Measurements from ENCODE around the gene DOCK2.
"Not testable (repeated sequence)": the region's sequence is repeated elsewhere in the genome, so short reads cannot be mapped to it uniquely, and the experiment has no call there.

DOCK2 gene

DNA sequence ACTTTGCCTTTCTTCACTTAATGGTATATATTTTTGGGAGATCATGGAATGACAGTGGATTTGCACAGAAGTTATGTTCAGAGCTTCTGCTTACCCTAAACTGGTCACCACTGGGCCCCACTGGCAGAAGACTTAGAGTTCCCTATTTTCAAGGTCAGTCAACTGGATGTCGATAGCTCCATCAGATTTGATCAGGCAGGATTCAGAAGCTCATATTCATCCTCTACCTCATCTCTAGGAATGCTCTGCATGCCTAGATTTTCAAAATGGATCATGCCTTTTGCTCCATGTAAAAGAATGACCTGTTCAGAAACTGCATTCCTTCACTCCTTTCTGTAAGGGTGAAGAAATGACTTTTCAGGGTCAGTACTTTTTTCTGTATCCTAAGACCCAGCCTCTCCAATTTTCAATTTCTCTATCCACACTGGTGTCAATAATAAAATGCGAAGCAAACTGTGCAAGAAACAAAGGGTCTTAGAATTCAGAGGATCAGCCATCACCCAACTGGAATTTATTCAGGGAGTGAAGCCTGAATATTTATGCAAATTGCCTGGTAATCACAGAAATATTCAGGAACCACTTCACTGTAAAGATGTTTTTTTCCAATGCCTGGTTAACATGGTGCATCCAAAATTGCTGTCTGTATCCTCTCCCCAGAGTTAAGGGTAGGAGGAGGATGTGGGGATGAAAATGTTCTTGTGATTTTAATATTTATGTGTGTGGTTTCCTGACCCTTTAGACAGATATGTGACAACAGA, 125.4 kb downstream of the DOCK2 start:
- no peak for DNase-seq

DNA sequence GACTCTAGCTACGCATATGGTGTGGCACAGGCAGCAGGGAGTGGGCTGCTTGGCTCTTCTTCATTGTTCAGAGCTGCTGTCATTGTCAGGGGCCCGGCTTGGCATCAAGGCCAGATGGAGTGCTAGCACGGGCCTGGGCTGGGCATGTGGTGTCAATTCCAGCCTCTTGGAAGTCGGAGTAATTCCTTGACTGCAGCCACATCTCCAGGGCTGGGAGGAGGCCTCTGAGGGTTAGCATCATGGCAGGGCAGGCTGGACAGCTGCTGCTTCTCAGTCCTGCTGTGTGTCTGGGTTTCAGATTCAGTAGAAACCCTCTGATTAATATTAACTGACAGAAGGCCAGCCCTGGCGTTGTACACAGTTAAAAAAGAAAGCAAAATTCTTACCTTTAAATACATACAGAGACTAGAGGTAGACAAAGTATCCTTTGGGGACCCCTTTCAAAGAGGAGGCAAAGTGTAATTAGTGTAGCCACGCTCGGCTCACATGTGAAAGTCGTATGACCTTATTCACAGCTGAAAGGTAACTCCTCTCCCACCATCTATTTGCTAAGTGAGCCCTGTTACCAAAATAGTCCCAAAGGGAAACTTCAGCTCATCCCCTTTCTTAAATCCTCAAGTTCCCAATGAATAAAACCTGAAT, 126.4 kb downstream of the DOCK2 start:
- no peak for DNase-seq

DNA sequence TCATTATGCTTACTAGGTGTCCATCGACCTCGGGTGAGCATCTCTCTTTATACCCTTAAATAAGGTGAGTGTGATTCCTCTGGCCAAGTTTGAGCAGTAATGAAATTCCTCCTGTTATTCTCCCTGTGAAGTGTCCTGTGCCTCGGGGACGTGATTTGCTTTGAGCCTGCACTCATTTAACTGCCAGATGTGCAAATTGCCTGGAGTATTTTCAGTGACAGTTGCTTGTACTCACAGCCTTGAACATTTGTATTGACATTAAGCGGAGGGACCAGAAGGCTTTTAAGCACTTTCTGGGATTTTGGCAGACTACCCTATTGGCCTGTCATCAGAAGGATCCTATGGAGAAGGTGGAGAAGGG, 126.9 kb downstream of the DOCK2 start:
- no peak for DNase-seq

DNA sequence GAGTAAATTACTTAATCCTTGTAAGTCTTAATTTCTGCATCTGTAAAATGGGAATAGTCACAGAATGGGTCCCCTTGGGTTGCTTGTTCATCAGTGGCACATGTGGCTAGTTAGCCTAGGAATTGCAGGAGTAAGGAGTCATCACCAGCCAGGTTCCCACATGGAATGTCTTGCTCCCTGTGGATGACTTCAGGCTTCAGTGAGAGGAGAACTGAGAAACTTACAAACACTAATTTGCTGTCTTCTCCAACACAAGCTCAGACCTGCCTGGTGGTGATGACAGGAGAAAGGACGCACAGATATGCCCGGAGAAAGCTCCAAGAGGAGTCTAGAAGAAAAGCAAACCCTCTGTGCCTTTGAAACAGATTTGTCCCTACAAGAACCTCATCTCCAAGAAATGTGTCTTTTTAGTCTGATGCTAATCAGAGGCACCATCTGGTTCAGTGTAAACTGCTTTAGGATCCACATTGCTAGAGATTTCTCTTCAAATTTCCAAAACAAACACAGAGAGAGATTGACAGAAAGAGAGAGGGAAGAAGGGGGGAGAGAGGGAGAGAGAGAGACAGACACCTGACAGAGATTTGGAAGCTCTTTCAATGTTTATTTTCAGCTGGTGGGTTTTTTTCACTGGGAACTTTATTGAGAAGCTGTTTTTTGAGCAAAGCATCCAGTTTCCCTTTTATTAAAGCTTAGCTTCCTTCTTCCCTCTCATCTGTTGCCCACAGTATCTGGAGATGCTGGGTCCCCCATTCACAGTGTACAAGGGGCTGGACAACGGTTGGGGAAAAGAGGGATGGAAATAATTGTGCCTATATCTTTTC, 128.3 kb downstream of the DOCK2 start:
- no peak for DNase-seq

- DNase-seq: not testable (repeated sequence)
These were observed 129.9 kb downstream of the DOCK2 start for GRCh38 chr5:169766943-169767342.

DNA sequence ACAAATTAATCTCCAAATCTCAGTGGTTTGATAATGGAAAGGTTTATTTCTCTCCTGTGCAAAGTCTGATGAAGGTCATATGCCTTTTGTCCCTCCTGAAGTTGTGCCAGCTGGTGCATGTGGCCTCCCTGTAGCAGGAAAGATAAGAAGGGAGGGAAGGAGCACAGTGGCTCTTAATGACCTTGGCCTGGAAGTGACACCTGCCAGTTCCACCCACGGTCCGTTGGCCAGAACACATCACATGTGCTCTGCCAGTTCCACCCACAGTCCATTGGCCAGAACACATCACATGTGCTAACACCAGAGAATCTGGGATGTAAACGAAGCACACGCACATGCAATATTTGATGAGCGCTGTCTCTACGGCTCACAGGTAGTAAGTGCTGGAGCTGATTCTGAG, 130.9 kb downstream of the DOCK2 start:
- peak; percentile 63 for DNase-seq

DNA sequence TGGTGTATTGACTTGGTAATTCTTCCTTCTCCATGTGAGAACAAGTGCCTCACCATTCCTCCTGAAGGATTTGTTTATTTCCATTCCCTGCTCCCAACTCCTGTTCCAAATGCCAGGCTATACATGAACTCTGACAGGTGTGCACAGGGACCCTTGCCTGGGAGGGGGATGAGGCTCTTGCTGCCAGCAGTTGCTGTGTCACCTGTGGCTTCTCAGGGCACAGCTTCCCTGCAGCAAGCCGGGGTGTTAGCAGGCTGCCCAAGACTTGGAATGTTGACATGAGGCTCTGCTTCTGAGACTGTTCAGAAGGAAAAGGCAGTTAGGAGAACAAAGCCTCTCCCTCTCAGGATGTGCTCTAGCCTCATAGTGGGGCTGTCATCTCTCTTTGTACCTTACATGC, 131.3 kb downstream of the DOCK2 start:
- DNase-seq: no peak

DNA sequence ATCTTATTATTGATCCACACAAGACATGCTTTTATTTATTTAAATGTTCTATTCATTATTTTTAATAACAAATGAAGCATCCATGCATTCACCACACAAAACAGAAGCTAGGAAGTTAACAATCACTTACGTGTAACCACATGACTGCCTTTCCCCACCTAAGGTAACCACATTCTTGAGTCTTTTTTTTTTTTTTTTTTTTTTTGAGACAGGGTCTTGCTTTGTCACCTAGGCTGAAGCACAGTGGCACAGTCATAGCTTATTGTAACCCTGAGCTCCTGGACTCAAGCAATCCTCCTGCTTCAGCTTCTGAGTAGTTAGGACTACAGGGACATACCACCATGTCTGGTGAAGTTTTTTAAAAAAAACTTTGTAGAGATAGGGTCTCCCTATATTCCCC, 133.0 kb downstream of the DOCK2 start:
- no peak for DNase-seq

DNA sequence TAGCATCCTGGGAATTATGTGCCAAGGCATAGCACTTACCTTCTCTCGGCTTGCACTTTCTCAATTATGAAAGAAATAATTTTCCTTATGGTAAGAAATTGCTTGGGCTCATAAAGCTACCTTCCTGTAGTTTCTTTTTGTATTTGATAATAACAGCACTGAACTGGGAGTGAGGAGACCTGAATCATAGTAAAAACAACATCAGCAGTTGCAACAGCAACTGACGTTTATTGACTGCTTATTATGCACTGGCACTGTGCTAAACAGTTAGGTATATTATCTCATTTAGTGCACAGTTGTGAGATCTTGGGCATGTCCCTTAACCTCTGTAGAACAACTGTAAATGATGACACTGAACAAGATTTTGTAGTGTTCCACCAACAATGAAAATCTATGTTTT, 135.2 kb downstream of the DOCK2 start:
- DNase-seq: no peak

DNA sequence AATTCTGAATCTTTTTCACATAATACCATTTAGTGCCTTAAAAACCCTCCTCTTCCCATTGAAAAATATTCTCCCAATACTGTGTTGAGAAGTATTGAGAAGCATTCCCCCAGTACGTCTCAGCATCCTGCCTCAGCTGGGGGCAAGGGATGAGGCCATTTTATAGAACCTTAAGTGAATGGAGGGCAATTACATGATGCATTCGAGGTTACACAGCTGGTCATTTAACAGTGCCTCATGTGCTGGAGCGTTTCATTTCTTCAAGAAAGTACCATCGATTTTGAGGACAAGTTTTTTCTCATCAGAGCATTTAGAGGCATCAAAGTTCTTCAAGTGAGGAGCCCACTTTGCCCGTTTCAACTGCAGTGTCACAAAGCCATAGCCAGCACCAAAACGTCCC, 135.6 kb downstream of the DOCK2 start:
- no peak for DNase-seq

GRCh38 chr5:169777159-169777558, 140.1 kb downstream of the DOCK2 start:
- DNase-seq: no peak

DNA sequence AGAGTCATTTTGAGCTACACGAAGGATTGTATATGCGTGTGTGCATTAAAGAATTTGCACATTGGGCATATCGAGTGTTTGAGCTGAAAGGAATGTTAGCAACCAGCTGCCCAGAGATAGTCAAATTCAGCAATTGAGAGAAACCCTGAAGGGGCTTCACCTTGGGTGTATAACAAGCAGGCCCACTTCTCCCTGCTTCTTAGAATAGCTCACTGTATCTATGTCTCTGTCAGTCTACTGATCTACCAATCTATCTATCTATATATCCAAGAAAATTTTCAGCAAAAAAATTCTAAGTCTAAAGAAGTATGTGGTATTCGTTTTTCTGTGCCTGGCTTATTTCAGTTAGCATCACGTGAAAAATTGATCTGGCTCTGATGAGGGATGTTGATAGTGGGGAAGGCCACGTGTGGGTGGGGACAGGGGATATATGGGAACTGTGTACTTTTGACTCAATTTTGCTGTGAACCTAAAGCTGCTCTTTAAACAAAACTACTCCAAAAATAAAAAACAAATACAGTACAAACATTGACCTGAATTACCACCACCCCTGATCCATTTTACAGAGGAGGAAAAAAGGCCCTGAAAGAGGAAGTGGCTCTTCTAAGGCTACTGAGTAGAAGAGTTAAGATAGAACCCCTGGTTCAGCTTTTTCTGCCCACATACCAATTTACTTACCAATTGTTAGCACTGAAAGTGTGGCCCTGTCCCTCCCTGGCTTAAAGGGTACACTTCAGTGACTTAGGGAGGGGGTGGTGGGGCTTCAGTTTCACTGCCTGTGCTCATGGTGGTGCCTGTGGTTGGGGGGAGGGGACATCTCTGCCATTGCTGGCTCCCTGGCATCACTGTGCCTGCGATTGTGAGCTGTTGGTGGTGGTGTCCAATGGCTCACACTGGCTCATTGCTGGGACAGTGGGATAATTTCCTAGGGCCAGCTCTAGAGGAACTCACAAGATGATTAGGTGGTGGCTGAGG, 141.8 kb downstream of the DOCK2 start:
- peak; percentile 68 for DNase-seq

- DNase-seq: no peak
These were observed 144.6 kb downstream of the DOCK2 start for GRCh38 chr5:169781420-169782345.

DNA sequence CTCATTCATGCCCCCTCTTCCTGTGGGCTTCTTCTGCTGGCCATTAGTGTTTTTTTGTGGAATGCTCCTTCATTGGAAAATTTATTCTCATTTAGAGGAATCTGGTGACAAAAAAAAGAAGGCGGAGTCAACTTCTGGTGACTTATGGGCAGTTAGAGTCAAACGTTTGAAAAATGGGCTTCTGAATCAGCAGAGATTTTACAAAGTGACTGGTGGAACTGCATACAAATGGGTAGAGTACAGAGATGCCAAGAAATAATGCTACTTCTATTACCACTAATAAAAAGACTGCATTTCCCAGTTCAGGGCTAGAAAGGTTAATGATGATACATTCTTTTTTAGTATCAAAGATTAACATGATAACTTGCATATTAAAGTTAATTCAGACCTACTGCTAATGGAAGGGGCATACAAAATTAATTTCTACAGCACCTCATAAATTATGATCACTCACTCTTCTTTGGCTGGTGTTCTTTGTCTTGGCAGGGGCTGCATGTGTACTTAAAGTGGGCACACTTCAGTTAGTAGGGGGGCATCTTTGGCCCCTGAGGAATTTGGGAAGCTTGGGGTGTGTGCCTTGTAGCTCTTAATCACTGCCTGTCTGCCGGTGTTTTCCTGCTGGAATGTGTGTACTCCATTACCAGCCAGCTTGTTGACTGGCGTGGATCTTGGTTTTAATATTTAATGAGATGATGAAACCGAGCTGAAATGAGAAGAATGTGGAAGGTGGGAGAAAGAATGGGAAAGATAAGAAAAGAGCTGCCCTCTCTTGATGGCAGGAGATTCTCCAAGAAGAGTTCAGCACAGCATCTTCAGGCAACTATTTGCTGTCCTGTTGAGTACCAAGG, 148.9 kb downstream of the DOCK2 start:
- peak; percentile 3 for DNase-seq

DNA sequence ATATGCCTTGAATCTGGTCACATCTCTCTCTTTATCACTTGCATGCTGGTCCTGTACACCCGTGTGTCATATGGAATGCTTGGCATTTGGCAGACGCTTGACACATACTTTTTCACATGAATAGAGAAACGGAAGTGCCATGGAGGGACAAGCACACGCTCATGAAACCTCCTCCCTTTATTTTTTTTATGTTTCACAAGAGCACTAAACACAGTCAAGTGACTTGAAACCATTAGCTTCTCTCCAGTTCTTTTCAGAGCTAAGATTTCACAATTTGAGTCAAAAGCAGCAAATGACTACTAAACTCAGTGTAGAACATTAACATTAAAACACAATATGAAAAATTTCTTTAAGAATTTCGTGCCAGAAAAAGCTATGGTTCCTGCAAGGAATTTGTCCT, 151.1 kb downstream of the DOCK2 start:
- no peak for DNase-seq

- peak; percentile 22 for DNase-seq
These were observed 152.4 kb downstream of the DOCK2 start for GRCh38 chr5:169789417-169789940.

GRCh38 chr5:169791251-169791650, 154.2 kb downstream of the DOCK2 start:
- DNase-seq: no peak

DNA sequence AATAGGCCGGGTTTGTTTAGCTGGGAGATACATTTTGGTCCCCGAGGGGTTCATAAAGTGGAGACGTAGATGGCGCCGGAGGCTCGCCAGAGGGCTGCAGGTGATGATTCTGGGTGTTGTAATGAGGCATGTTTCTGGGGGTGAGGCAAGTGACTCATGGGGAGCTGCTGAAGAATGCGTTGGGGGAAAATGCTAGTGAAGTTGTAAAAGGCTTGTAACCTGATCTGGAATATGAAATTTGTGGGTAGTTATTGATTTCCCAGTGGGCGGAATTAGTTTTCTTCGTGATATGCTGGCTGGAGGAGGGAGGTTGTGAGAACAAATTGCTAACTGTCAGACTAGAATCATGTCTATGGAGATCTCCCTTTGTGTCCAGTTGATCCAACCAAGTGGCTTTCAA, 158.3 kb downstream of the DOCK2 start:
- DNase-seq: no peak

- no peak for DNase-seq
These were observed 159.7 kb downstream of the DOCK2 start for GRCh38 chr5:169796731-169797130.

DNA sequence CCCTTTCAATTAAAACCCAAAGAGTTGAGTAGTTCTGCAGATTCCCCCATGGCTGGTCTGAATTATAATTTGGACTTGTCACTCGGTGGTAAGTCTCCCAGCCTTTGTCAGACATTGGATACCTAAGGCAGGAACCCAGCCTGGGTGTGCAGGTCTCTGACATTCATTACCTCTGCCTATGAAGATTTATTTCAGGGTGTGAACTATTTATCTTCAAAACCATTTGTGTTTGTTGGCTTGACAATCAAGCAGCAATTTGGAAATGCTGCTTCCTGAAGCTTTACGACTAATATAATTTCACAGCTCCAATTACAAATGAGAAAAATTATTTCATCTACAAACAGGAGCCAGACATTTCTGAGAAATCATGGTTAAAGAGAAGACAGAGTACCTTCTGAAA, 160.5 kb downstream of the DOCK2 start:
- no peak for DNase-seq

All from OCI-M1 (cell line).